H1 (cell line): ENCODE data around the gene CELSR1. TPM values are rescaled to one million over a fixed set of nuclear protein-coding genes. Genes with fewer than 3 reads are reported as not detected.

Source experiments
- CTCF ChIA-PET: fragments of 300-600 bp; sonication (Branson Sonifier 250); formaldehyde crosslinking; loops from one replicate; lab custom pipeline; 2021; ENCODE audit not compliant: partially characterized antibody; lab: Charles Lee
- POLR2A ChIA-PET: fragments of 300-600 bp; sonication (Branson Sonifier 250); formaldehyde crosslinking; loops from one replicate; lab custom pipeline; 2021; ENCODE audit warnings: inconsistent platforms; ENCODE audit not compliant: partially characterized antibody; lab: Charles Lee
- DNase-seq, 2 experiments: peaks; one replicate each; pipeline versions ENCODE4 v3.0.0 to v3.0.0-alpha.2; 2010 to 2022; ENCODE audit warnings: low spot score in 2 of 2, low read depth in 1 of 2, mixed read lengths in 1 of 2
- FAIRE-seq: peaks from 2 replicates; lab custom pipeline; 2011; peaks lifted over from hg19 to GRCh38; lab: Jason Lieb, UNC
- H2AFZ ChIP-seq: 2 replicates; pipeline ENCODE4 v1.8.1; 2012; ENCODE audit warnings: low read length, inconsistent platforms
- H2AK5ac ChIP-seq: 2 replicates; pipeline ENCODE4 v1.6.1; 2013; ENCODE audit warnings: low read depth, low read length
- H2BK120ac ChIP-seq: replicated peaks from 2 replicates; pipeline ENCODE3; 2013; ENCODE audit warnings: low read depth, low read length, inconsistent platforms
- H2BK12ac ChIP-seq: 2 replicates; pipeline ENCODE4 v1.6.1; 2013; ENCODE audit warnings: low read depth, low read length
- H2BK15ac ChIP-seq: 2 replicates; pipeline ENCODE4 v1.6.1; 2013; ENCODE audit warnings: low read length
- H2BK20ac ChIP-seq: 2 replicates; pipeline ENCODE4 v1.6.1; 2013; ENCODE audit warnings: low read length
- H2BK5ac ChIP-seq: 2 replicates; pipeline ENCODE4 v1.6.1; 2013; ENCODE audit warnings: low read depth, low read length
- H3K14ac ChIP-seq: 2 replicates; pipeline ENCODE4 v1.6.1; 2013; ENCODE audit warnings: inconsistent platforms; ENCODE audit not compliant: insufficient read length
- H3K18ac ChIP-seq: 2 replicates; pipeline ENCODE4 v1.6.1; 2013; ENCODE audit warnings: low read length; ENCODE audit errors: extremely low read depth
- H3K23ac ChIP-seq: 2 replicates; pipeline ENCODE4 v1.6.1; 2013; ENCODE audit warnings: inconsistent platforms; ENCODE audit not compliant: insufficient read length
- H3K23me2 ChIP-seq: 2 replicates; pipeline ENCODE4 v1.6.1; 2013; ENCODE audit warnings: low read depth, low read length
- H3K27ac ChIP-seq: 2 replicates; pipeline ENCODE4 v1.6.1; 2011; ENCODE audit warnings: low read depth, low read length, inconsistent platforms
- H3K27me3 ChIP-seq, 4 experiments: replicated peaks in 1 of 4; 1 replicate in 1 of 4; 2 replicates in 3 of 4; pipeline versions ENCODE4 v1.6.1 to v1.8.1; 2011 to 2013; ENCODE audit warnings: low read length in 3 of 4, mild to moderate bottlenecking in 3 of 4, inconsistent platforms in 2 of 4, mixed read lengths in 2 of 4, moderate library complexity in 1 of 4; ENCODE audit not compliant: control insufficient read depth in 3 of 4, insufficient read depth in 3 of 4; ENCODE audit errors: extremely low read depth in 1 of 4
- H3K36me3 ChIP-seq, 4 experiments: 2 replicates each; pipeline versions ENCODE4 v1.6.1 to v1.8.1; 2011 to 2013; ENCODE audit warnings: mild to moderate bottlenecking in 4 of 4, low read length in 3 of 4, moderate library complexity in 2 of 4, control low read depth in 1 of 4, inconsistent platforms in 1 of 4; ENCODE audit not compliant: insufficient read depth in 4 of 4, control insufficient read depth in 2 of 4
- H3K4ac ChIP-seq: replicated peaks from 2 replicates; pipeline ENCODE3; 2013; ENCODE audit warnings: low read length, low read depth, mixed read lengths, inconsistent platforms; ENCODE audit not compliant: insufficient read length
- H3K4me1 ChIP-seq, 4 experiments: replicated peaks in 1 of 4; 1 replicate in 1 of 4; 2 replicates in 3 of 4; pipeline versions ENCODE4 v1.6.1 to v1.8.1; 2011 to 2013; ENCODE audit warnings: low read length in 3 of 4, inconsistent platforms in 2 of 4, mixed read lengths in 1 of 4; ENCODE audit not compliant: insufficient read depth in 4 of 4, control insufficient read depth in 3 of 4
- H3K4me2 ChIP-seq, 2 experiments: 2 replicates each; pipeline versions ENCODE4 v1.6.1 to v1.8.1; 2011 to 2013; ENCODE audit warnings: low read depth in 2 of 2, low read length in 2 of 2, control low read depth in 1 of 2, inconsistent platforms in 1 of 2, mild to moderate bottlenecking in 1 of 2; ENCODE audit not compliant: insufficient read depth in 1 of 2
- H3K4me3 ChIP-seq, 4 experiments: fragments of 200-600, 300-600 bp in 1 of 4; sonication (generic), shearing (Covaris generic), sonication (Bioruptor Twin) in 1 of 4; 2 replicates each; pipeline versions ENCODE4 v1.5.1 to v1.8.1; 2011 to 2016; ENCODE audit warnings: low read length in 4 of 4, low read depth in 3 of 4, control low read depth in 2 of 4, inconsistent platforms in 2 of 4, mild to moderate bottlenecking in 2 of 4, mixed read lengths in 1 of 4, moderate library complexity in 1 of 4; ENCODE audit not compliant: insufficient read depth in 2 of 4; ENCODE audit errors: extremely low read depth in 1 of 4
- H3K56ac ChIP-seq: replicated peaks from 2 replicates; pipeline ENCODE3; 2013; ENCODE audit warnings: low read depth, mild to moderate bottlenecking, mixed read lengths, low read length, inconsistent platforms; ENCODE audit not compliant: insufficient read length
- H3K79me1 ChIP-seq: 2 replicates; pipeline ENCODE4 v1.6.1; 2013; ENCODE audit warnings: low read depth, low read length, control low read depth
- H3K79me2 ChIP-seq, 2 experiments: 2 replicates each; pipeline versions ENCODE4 v1.6.1 to v1.8.1; 2012 to 2013; ENCODE audit warnings: low read length in 2 of 2, mild to moderate bottlenecking in 2 of 2, inconsistent platforms in 1 of 2; ENCODE audit not compliant: insufficient read depth in 2 of 2, control insufficient read depth in 1 of 2
- H3K9ac ChIP-seq, 4 experiments: replicated peaks in 1 of 4; 1 replicate in 1 of 4; 2 replicates in 3 of 4; pipeline versions ENCODE4 v1.6.1 to v1.8.1; 2011 to 2013; ENCODE audit warnings: low read depth in 3 of 4, low read length in 3 of 4, control low read depth in 2 of 4, mild to moderate bottlenecking in 2 of 4, moderate library complexity in 2 of 4, inconsistent platforms in 1 of 4; ENCODE audit errors: extremely low read depth in 1 of 4
- H3K9me3 ChIP-seq, 2 experiments: 2 replicates each; pipeline versions ENCODE4 v1.6.1 to v1.8.1; 2012 to 2013; ENCODE audit warnings: mild to moderate bottlenecking in 2 of 2, moderate library complexity in 2 of 2, control low read depth in 1 of 2, inconsistent platforms in 1 of 2, low read depth in 1 of 2, low read length in 1 of 2, mixed read lengths in 1 of 2; ENCODE audit not compliant: insufficient read depth in 2 of 2
- H4K20me1 ChIP-seq, 2 experiments: replicated peaks in 1 of 2; 2 replicates each; pipeline versions ENCODE3 to v1.8.1; 2011 to 2013; ENCODE audit warnings: inconsistent platforms in 2 of 2, low read length in 2 of 2, mild to moderate bottlenecking in 1 of 2; ENCODE audit not compliant: insufficient read depth in 2 of 2, control insufficient read depth in 1 of 2
- H4K5ac ChIP-seq: 2 replicates; pipeline ENCODE4 v1.6.1; 2013; ENCODE audit warnings: low read length, low read depth, mixed read lengths, inconsistent platforms; ENCODE audit not compliant: insufficient read length
- H4K8ac ChIP-seq: 2 replicates; pipeline ENCODE4 v1.8.0; 2013; ENCODE audit warnings: mild to moderate bottlenecking, moderate library complexity, low read length, inconsistent platforms; ENCODE audit not compliant: insufficient read depth; ENCODE audit errors: extremely low read depth
- H4K91ac ChIP-seq: replicated peaks from 2 replicates; pipeline ENCODE3; 2013; ENCODE audit warnings: low read length, mixed read lengths, inconsistent platforms; ENCODE audit not compliant: insufficient read length
- BCL11A ChIP-seq, 2 experiments: IDR thresholded peaks; one replicate each; pipeline ENCODE4 v1.6.1; 2011; ENCODE audit warnings: low read depth in 2 of 2, low read length in 2 of 2, mild to moderate bottlenecking in 2 of 2
- CHD2 ChIP-seq: IDR thresholded peaks from 2 replicates; pipeline ENCODE4 v1.6.1; 2012; ENCODE audit warnings: low read length, improper control_type of control experiment
- EGR1 ChIP-seq: IDR thresholded peaks from 2 replicates; pipeline ENCODE4 v1.6.1; 2011; ENCODE audit warnings: low read depth, low read length, borderline replicate concordance
- GTF2F1 ChIP-seq: IDR thresholded peaks from 2 replicates; pipeline ENCODE4 v1.6.1; 2012; ENCODE audit warnings: low read depth, low read length, improper control_type of control experiment, borderline replicate concordance
- MAFK ChIP-seq: IDR thresholded peaks from 2 replicates; pipeline ENCODE4 v1.6.1; 2012; ENCODE audit warnings: low read depth, mild to moderate bottlenecking, improper control_type of control experiment, low read length
- PHF8 ChIP-seq: fragments of 200-600 bp; sonication (generic); conservative IDR thresholded peaks from 2 replicates; pipeline ENCODE4 v1.7.1; 2012; ENCODE audit warnings: low read depth, mild to moderate bottlenecking, inconsistent platforms, low read length, moderate library complexity
- SP4 ChIP-seq: IDR thresholded peaks from 2 replicates; pipeline ENCODE4 v1.6.1; 2012; ENCODE audit warnings: low read length, inconsistent platforms
- YY1 ChIP-seq: IDR thresholded peaks from 2 replicates; pipeline ENCODE4 v1.6.1; 2011; ENCODE audit warnings: low read depth, mild to moderate bottlenecking, low read length
- WGBS, 2 experiments: shearing (Covaris generic) in 1 of 2; methylation state at CpG; one replicate each; pipeline versions ENCODE4 v1.1.6 to v1.1.7; 2013 to 2015; ENCODE audit warnings: low lambda C conversion rate in 2 of 2, mixed read lengths in 2 of 2, inconsistent platforms in 1 of 2, low coverage in 1 of 2, missing lambda C conversion rate in 1 of 2; ENCODE audit not compliant: insufficient replicate concordance in 2 of 2, insufficient coverage in 1 of 2, insufficient read length in 1 of 2; ENCODE audit errors: extremely low coverage in 1 of 2, missing lambda C conversion rate in 1 of 2; 5-methylcytosine and 5-hydroxymethylcytosine counted together
- polyA plus RNA-seq, 7 experiments: library from polyadenylated mRNA; depleted of rRNA in 3 of 7; stranded (reverse) in 5 of 7; unstranded in 2 of 7; fragments of >200 nt in 5 of 7; fragments of 200-250 nt in 2 of 7; gene quantifications; 1 replicate in 5 of 7; 2 replicates in 1 of 7; 4 replicates in 1 of 7; pipeline versions ENCODE4 v1.2.1 to v1.2.3, GENCODE V29; 2011 to 2013; ENCODE audit warnings: missing spikeins in 2 of 7, mixed read lengths in 2 of 7
- total RNA-seq: library from RNA; stranded (reverse); fragmentation: NEBNext Ultra II Directional; extraction: Animal tissue kit (Norgen Biotek cat#: 25700); gene quantifications from 2 replicates; pipeline ENCODE4 v1.2.1, GENCODE V29; 2021
- TF ChIP-seq, protein P1 (sequence below): IDR thresholded peaks from 2 replicates; pipeline ENCODE4 v1.6.1; 2012; ENCODE audit warnings: inconsistent platforms
- TF ChIP-seq, protein P2 (sequence below): IDR thresholded peaks from 2 replicates; pipeline ENCODE4 v1.6.1; 2012; ENCODE audit warnings: low read length, inconsistent platforms

The CELSR1 gene
- total and polyA plus RNA-seq, 2 of the 8 experiments (the other 6 are each of a cell fraction or from before 2014, with no cell fraction given), result 9.0 to 12.4 TPM

DNA sequence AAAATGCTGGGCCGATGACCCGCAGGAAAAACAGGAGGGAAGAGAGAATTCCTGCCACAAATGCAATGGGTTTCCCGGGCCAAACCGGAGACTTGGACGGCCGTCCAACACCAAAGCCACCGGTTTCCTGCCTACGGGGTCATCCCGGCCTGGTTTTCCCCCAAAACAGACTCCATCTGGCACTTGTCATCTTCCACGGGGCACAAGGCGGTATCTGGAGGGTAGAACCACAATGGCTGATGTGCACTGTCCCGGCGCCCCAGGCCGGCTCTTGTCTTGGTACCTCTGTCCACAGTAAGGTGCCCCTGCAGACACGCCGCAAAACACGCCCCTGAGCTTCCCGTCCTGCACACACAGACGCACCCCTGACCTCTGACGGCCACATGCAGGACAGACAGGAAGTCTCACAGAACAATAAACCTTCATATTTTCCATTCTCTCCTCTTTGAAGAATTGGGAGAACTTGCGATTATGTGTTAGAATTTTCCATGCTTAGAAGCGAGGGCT, 20.1 kb downstream of the CELSR1 start:
- Histone ChIP-seq H2BK120ac (no peak overlapping the region), H3K27me3 (no peaks in the 10 kb centered on the region), H3K9me3 (no peaks in the 10 kb centered on the region), H3K23me2 (no peaks in the 10 kb centered on the region), H4K5ac (no peak overlapping the region), H2BK20ac (no peak overlapping the region), H3K4me2 (no peak overlapping the region), H3K36me3 (no peaks in the 10 kb centered on the region), H4K91ac (no peak overlapping the region), H2BK15ac (no peak overlapping the region), H3K27ac (no peak overlapping the region), H2BK5ac (no peak overlapping the region), H3K4ac (no peak overlapping the region), H3K14ac (no peak overlapping the region), H3K9ac (no peak overlapping the region), H2BK12ac (no peak overlapping the region), H4K8ac (no peak overlapping the region), H3K79me1 (peaks cover 5% of the 10 kb centered on the region; the same call in 1 of the 2 replicates), H2AK5ac (no peak overlapping the region), H3K79me2 (no peaks in the 10 kb centered on the region; a peak in 1 of 4 replicates), H3K56ac (no peak overlapping the region), H3K4me1 (peaks cover 0 to 16% (median 11%) of the 10 kb centered on the region in 4 experiments; a peak in 6 of 7 replicates), H3K18ac (no peak overlapping the region), H3K4me3 (no peak overlapping the region), H3K23ac (no peak overlapping the region), H4K20me1 (peaks cover 0 to 7% of the 10 kb centered on the region in 2 experiments), H2AFZ (no peak overlapping the region)
- no peak for TF ChIP-seq SP4
- no peak for TF ChIP-seq GTF2F1
- TF ChIP-seq BCL11A (IDR thresholded peaks at IDR 0.05; ENCODE audit: low read depth in 2 of 2, low read length in 2 of 2), result no peak
- no peak for TF ChIP-seq EGR1
- TF ChIP-seq MAFK, result no peak
- no peak for TF ChIP-seq CHD2
- TF ChIP-seq, protein P1, sequence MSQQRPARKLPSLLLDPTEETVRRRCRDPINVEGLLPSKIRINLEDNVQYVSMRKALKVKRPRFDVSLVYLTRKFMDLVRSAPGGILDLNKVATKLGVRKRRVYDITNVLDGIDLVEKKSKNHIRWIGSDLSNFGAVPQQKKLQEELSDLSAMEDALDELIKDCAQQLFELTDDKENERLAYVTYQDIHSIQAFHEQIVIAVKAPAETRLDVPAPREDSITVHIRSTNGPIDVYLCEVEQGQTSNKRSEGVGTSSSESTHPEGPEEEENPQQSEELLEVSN, result no peak
- TF ChIP-seq, protein P2, sequence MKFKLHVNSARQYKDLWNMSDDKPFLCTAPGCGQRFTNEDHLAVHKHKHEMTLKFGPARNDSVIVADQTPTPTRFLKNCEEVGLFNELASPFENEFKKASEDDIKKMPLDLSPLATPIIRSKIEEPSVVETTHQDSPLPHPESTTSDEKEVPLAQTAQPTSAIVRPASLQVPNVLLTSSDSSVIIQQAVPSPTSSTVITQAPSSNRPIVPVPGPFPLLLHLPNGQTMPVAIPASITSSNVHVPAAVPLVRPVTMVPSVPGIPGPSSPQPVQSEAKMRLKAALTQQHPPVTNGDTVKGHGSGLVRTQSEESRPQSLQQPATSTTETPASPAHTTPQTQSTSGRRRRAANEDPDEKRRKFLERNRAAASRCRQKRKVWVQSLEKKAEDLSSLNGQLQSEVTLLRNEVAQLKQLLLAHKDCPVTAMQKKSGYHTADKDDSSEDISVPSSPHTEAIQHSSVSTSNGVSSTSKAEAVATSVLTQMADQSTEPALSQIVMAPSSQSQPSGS, result no peak
- TF ChIP-seq PHF8, result no peak
- no peak for TF ChIP-seq YY1
- CTCF ChIA-PET, result interaction anchor here (1.0 kb wide), 1 partner anchor 21 kb away, joined by 3 read pairs; no protein-coding TSS in a partner anchor
- DNase-seq (no peak), FAIRE-seq (no peak)
- 92% methylated on average over 22 of the region's 22 CpGs; no CpG with 5 or more reads in 1 of the 2 experiments for WGBS, 2 experiments
- POLR2A ChIA-PET, result interaction anchor here (0.9 kb wide), 1 partner anchor 19 kb away, joined by 4 read pairs; no protein-coding TSS in a partner anchor
